HCT116 (cell line): Measurements from ENCODE around the gene TSC2. TPM values are rescaled to one million over a fixed set of nuclear protein-coding genes. Genes with fewer than 3 reads are reported as not detected.
"Not testable (repeated sequence)": the region's sequence is repeated elsewhere in the genome, so short reads cannot be mapped to it uniquely, and the experiment has no call there.

Experiments used
- ATAC-seq: fragments of 200-7000 bp; cut with Tn5 transposase; 2 replicates; pipeline ENCODE4 v1.9.1; 2020; ENCODE audit warnings: mild to moderate bottlenecking, moderate library complexity
- BruUV-seq: library from RNA; stranded (reverse); fragments of 400-500 nt; replicated peaks from 2 replicates; lab custom pipeline; 2021; lab: Mats Ljungman, UMichigan
- CTCF ChIA-PET: fragments of 300-600 bp; sonication (Branson Sonifier 250); formaldehyde crosslinking; loops from one replicate; lab custom pipeline; 2021; ENCODE audit warnings: antibody characterized with exemption; lab: Charles Lee
- POLR2A ChIA-PET: fragments of 300-600, 350-600 bp; sonication (Branson Sonifier 250); formaldehyde crosslinking; loops from one replicate; lab custom pipeline; 2021; ENCODE audit warnings: antibody characterized with exemption; lab: Charles Lee
- RAD21 ChIA-PET, 2 experiments: fragments of 300-600 bp; sonication (Branson Sonifier 250); formaldehyde crosslinking; loops; one replicate each; lab custom pipeline; 2023; ENCODE audit warnings: low total read pairs in 2 of 2; ENCODE audit not compliant: uncharacterized antibody in 2 of 2, unreplicated experiment in 2 of 2, low non-redundant PET in 1 of 2; lab: Charles Lee
- DNase-seq: peaks from one replicate; pipeline ENCODE4 v3.0.0-alpha.2; 2010; ENCODE audit warnings: low read depth, low spot score
- H2AFZ ChIP-seq: fragments of 200-600 bp; shearing (Covaris generic), sonication (generic); 2 replicates; pipeline ENCODE4 v1.6.1; 2017; ENCODE audit warnings: low read depth, mixed run types, mixed read lengths, antibody characterized with exemption, low read length; ENCODE audit not compliant: poor library complexity, severe bottlenecking
- H3K27ac ChIP-seq: 2 replicates; pipeline ENCODE4 v1.5.1; 2012; ENCODE audit warnings: low read depth, low read length
- H3K27me3 ChIP-seq: fragments of 200-600 bp; sonication (generic); 2 replicates; pipeline ENCODE4 v1.6.1; 2016; ENCODE audit warnings: mixed run types, low read length, mixed read lengths; ENCODE audit not compliant: insufficient read depth
- H3K36me3 ChIP-seq, 2 experiments: fragments of 200-500 bp in 1 of 2; fragments of 200-600 bp in 1 of 2; sonication (Bioruptor generic) in 1 of 2; sonication (generic) in 1 of 2; 2 replicates each; pipeline versions ENCODE4 v1.5.1 to v1.6.1; 2014 to 2016; ENCODE audit warnings: low read length in 2 of 2, inconsistent platforms in 1 of 2, mixed read lengths in 1 of 2, mixed run types in 1 of 2; ENCODE audit not compliant: insufficient read depth in 2 of 2, control insufficient read depth in 1 of 2
- H3K4me1 ChIP-seq, 2 experiments: fragments of 200-600 bp in 1 of 2; sonication (generic) in 1 of 2; 2 replicates each; pipeline versions ENCODE4 v1.5.1 to v1.6.1; 2012 to 2017; ENCODE audit warnings: low read length in 2 of 2, inconsistent platforms in 1 of 2, mild to moderate bottlenecking in 1 of 2, mixed read lengths in 1 of 2, mixed run types in 1 of 2, moderate library complexity in 1 of 2; ENCODE audit not compliant: insufficient read depth in 2 of 2, control insufficient read depth in 1 of 2
- H3K4me2 ChIP-seq: fragments of 200-600 bp; sonication (generic); 2 replicates; pipeline ENCODE4 v1.6.1; 2017; ENCODE audit warnings: mixed run types, low read length, mixed read lengths
- H3K4me3 ChIP-seq, 2 experiments: fragments of 200-600 bp in 1 of 2; sonication (generic) in 1 of 2; replicated peaks in 1 of 2; 2 replicates each; pipeline ENCODE4 v1.5.1; 2011 to 2016; ENCODE audit warnings: low read length in 2 of 2, control low read depth in 1 of 2, low read depth in 1 of 2, mild to moderate bottlenecking in 1 of 2, mixed read lengths in 1 of 2, mixed run types in 1 of 2
- H3K79me2 ChIP-seq: fragments of 200-600 bp; sonication (generic); 2 replicates; pipeline ENCODE4 v1.6.1; 2017; ENCODE audit warnings: mild to moderate bottlenecking, mixed run types, low read length, moderate library complexity, mixed read lengths; ENCODE audit not compliant: insufficient read depth
- H3K9ac ChIP-seq: fragments of 200-600 bp; sonication (generic); 2 replicates; pipeline ENCODE4 v1.6.1; 2016; ENCODE audit warnings: low read length, mixed read lengths
- H3K9me2 ChIP-seq: fragments of 200-600 bp; sonication (generic), shearing (Covaris generic); 2 replicates; pipeline ENCODE4 v1.6.1; 2017; ENCODE audit warnings: mixed run types, mild to moderate bottlenecking, moderate library complexity; ENCODE audit not compliant: insufficient read depth
- H3K9me3 ChIP-seq, 2 experiments: fragments of 200-500 bp in 1 of 2; fragments of 200-600 bp in 1 of 2; sonication (Bioruptor generic) in 1 of 2; sonication (generic) in 1 of 2; 2 replicates each; pipeline ENCODE4 v1.6.1; 2014 to 2017; ENCODE audit warnings: low read length in 2 of 2, mixed read lengths in 2 of 2, inconsistent platforms in 1 of 2, low read depth in 1 of 2, mild to moderate bottlenecking in 1 of 2, mixed run types in 1 of 2, moderate library complexity in 1 of 2; ENCODE audit not compliant: control insufficient read depth in 1 of 2, insufficient read depth in 1 of 2
- H4K20me1 ChIP-seq: fragments of 200-600 bp; sonication (generic), shearing (Covaris generic); 2 replicates; pipeline ENCODE4 v1.6.1; 2017; ENCODE audit warnings: mixed run types, mild to moderate bottlenecking, moderate library complexity; ENCODE audit not compliant: insufficient read depth
- intact Hi-C: fragments of 100-400 bp; cut with micrococcal nuclease; formaldehyde crosslinking; loops from 2 replicates; pipeline ENCODE4 v1.10.0; 2022
- total RNA-seq: library from RNA; stranded (reverse); gene quantifications from one replicate; pipeline ENCODE4 v1.2.1, GENCODE V29; 2021; ENCODE audit not compliant: unreplicated experiment

Gene TSC2
- total RNA-seq, 1 experiment from 2014 or later: 74.1 TPM

GRCh38 chr16:2129890-2130447 is 82.2 kb downstream of the TSC2 start:
- H3K27me3 ChIP-seq, DNase-seq, H3K36me3 ChIP-seq, H4K20me1 ChIP-seq, H2AFZ ChIP-seq, intact Hi-C loops, H3K9me3 ChIP-seq, POLR2A ChIA-PET, CTCF ChIA-PET, RAD21 ChIA-PET, H3K4me3 ChIP-seq, H3K9me2 ChIP-seq, ATAC-seq, H3K9ac ChIP-seq, BruUV-seq: not testable (repeated sequence)
- H3K27ac ChIP-seq: 0 out of 2 replicates have a peak overlapping the region, but pooled peaks have one; percentile 22
- peaks cover 30% of the 10 kb centered on the region; the same call in 1 of the 2 replicates for H3K79me2 ChIP-seq
- H3K4me1 ChIP-seq: peaks cover 11 to 29% of the 10 kb centered on the region in 2 experiments
- H3K4me2 ChIP-seq: peak overlapping the region; percentile 78; the same call in 1 of the 2 replicates

- CTCF ChIA-PET, H3K9me3 ChIP-seq, H4K20me1 ChIP-seq, H3K36me3 ChIP-seq, H2AFZ ChIP-seq, POLR2A ChIA-PET, DNase-seq, H3K4me3 ChIP-seq, ATAC-seq, H3K27ac ChIP-seq, BruUV-seq, H3K9ac ChIP-seq, RAD21 ChIA-PET, H3K4me2 ChIP-seq, H3K79me2 ChIP-seq, H3K9me2 ChIP-seq, intact Hi-C loops, H3K27me3 ChIP-seq: not testable (repeated sequence)
- peaks cover 11 to 29% of the 10 kb centered on the region in 2 experiments for H3K4me1 ChIP-seq
These were observed 86.0 kb downstream of the TSC2 start for GRCh38 chr16:2133797-2134196.

GRCh38 chr16:2135071-2135470 is 87.3 kb downstream of the TSC2 start:
- Histone ChIP-seq H3K4me3 (peak overlapping the region; percentile 50 to 56), H3K4me1 (peaks cover 4 to 17% of the 10 kb centered on the region in 2 experiments; a peak in 3 of 4 replicates), H3K9ac (peak overlapping the region; percentile 55), H3K4me2 (peak overlapping the region; percentile 65), H3K27ac (peak overlapping the region; percentile 60; the same call in 1 of the 2 replicates)
- H3K36me3 ChIP-seq, RAD21 ChIA-PET, H3K9me2 ChIP-seq, H2AFZ ChIP-seq, BruUV-seq, H3K27me3 ChIP-seq, ATAC-seq, H3K9me3 ChIP-seq, intact Hi-C loops, H3K79me2 ChIP-seq, DNase-seq, CTCF ChIA-PET, POLR2A ChIA-PET, H4K20me1 ChIP-seq: not testable (repeated sequence)
